Uterus (tissue), 4 donors: Measurements from ENCODE around the gene KLK12. TPM values are rescaled to one million over a fixed set of nuclear protein-coding genes. Genes with fewer than 3 reads are reported as not detected.

ENCODE experiments used
- DNase-seq, 2 donors: peaks; one replicate each; pipeline ENCODE4 v3.0.0-alpha.2; 2019 to 2020
- H3K27ac ChIP-seq, 2 donors: fragments of 200-600 bp; sonication (generic); 1 replicate in 1 of 2; 2 replicates in 1 of 2; pipeline ENCODE4 v1.5.1; 2016 to 2018
- H3K27me3 ChIP-seq, 2 donors: fragments of 200-600 bp; sonication (generic); one replicate each; pipeline ENCODE4 v1.5.1; 2018 to 2019; ENCODE audit warnings: control low read depth in 1 of 2
- H3K36me3 ChIP-seq, 2 donors: fragments of 200-600 bp; sonication (generic); one replicate each; pipeline ENCODE4 v1.5.1; 2019; ENCODE audit warnings: control low read depth in 1 of 2
- H3K4me1 ChIP-seq, 2 donors: fragments of 200-600 bp; sonication (generic); one replicate each; pipeline ENCODE4 v1.5.1; 2018 to 2019; ENCODE audit warnings: control low read depth in 1 of 2
- H3K4me3 ChIP-seq, 2 donors: fragments of 200-600 bp; sonication (generic); 1 replicate in 1 of 2; 2 replicates in 1 of 2; pipeline ENCODE4 v1.5.1; 2018 to 2019; ENCODE audit warnings: mild to moderate bottlenecking in 1 of 2
- H3K9me3 ChIP-seq, 2 donors: fragments of 200-600 bp; sonication (generic); one replicate each; pipeline ENCODE4 v1.5.1; 2019; ENCODE audit warnings: control low read depth in 1 of 2
- POLR2A ChIP-seq, 2 donors: fragments of 450-650 bp; IDR thresholded peaks; one replicate each; pipeline ENCODE4 v1.6.1; 2016; ENCODE audit warnings: antibody characterized with exemption in 2 of 2, mild to moderate bottlenecking in 1 of 2, moderate library complexity in 1 of 2
- intact Hi-C: fragments of 100-400 bp; cut with DNase I; formaldehyde crosslinking; loops from one replicate; pipeline ENCODE4 v1.15.1; 2023; ENCODE audit warnings: low total_unique reads
- total RNA-seq, 4 donors: library from RNA; depleted of rRNA in 3 of 4; stranded (reverse); fragments of >200 nt in 3 of 4; gene quantifications; one replicate each; pipeline versions ENCODE4 v1.1.0 to v1.2.4, GENCODE V29; 2014 to 2023
- TF ChIP-seq, protein P1 (sequence below), 4 experiments: fragments of 200-600 bp in 2 of 4; fragments of 450-650 bp in 2 of 4; sonication (generic) in 2 of 4; IDR thresholded peaks; one replicate each; pipeline ENCODE4 v1.5.1; 2016 to 2019; ENCODE audit warnings: antibody characterized with exemption in 4 of 4, mild to moderate bottlenecking in 2 of 4, moderate library complexity in 1 of 4
- donor health status: DM: yes; HTN: yes; CAD: no.

Gene KLK12
- total RNA-seq, 4 donors from 2014 or later: not detected

DNA sequence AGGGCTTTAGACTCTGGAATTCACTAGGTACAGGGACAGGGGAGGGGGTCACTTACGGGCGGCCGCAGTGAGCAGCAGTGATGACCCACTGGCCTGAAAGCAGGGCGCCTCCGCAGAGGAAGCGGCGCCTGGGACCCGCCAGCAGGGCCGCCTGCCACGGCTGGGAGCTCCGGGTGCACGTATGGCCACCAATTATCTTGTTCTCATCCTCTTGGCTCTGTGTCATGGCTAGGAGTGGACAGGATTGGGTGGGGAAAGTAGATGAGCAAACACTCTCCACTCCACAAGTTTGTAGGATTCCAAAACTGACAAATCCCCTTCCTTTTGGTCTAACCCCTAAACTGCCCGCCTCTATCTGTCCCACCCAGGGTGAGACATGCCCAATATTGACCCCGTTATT is 46.7 kb upstream of the KLK12 start:
- DNase-seq: no peak
- H3K27ac ChIP-seq: no peak overlapping the region
- H3K27me3 ChIP-seq: no peaks in the 10 kb centered on the region
- H3K9me3 ChIP-seq: no peaks in the 10 kb centered on the region
- H3K36me3 ChIP-seq: no peaks in the 10 kb centered on the region
- TF ChIP-seq POLR2A (IDR thresholded peaks at IDR 0.05): no peak
- TF ChIP-seq, protein P1, sequence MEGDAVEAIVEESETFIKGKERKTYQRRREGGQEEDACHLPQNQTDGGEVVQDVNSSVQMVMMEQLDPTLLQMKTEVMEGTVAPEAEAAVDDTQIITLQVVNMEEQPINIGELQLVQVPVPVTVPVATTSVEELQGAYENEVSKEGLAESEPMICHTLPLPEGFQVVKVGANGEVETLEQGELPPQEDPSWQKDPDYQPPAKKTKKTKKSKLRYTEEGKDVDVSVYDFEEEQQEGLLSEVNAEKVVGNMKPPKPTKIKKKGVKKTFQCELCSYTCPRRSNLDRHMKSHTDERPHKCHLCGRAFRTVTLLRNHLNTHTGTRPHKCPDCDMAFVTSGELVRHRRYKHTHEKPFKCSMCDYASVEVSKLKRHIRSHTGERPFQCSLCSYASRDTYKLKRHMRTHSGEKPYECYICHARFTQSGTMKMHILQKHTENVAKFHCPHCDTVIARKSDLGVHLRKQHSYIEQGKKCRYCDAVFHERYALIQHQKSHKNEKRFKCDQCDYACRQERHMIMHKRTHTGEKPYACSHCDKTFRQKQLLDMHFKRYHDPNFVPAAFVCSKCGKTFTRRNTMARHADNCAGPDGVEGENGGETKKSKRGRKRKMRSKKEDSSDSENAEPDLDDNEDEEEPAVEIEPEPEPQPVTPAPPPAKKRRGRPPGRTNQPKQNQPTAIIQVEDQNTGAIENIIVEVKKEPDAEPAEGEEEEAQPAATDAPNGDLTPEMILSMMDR (IDR thresholded peaks at IDR 0.05): no peak
- H3K4me1 ChIP-seq: no peaks in the 10 kb centered on the region
- intact Hi-C loops: no loop called here
- no peak overlapping the region for H3K4me3 ChIP-seq

GRCh38 chr19:51079481-51080110 is 44.8 kb upstream of the KLK12 start:
- H3K4me3 ChIP-seq: no peak overlapping the region
- no peaks in the 10 kb centered on the region for H3K4me1 ChIP-seq
- no peak for DNase-seq
- intact Hi-C loops: no loop called here
- H3K36me3 ChIP-seq: no peaks in the 10 kb centered on the region
- no peak for TF ChIP-seq POLR2A (IDR thresholded peaks at IDR 0.05)
- no peaks in the 10 kb centered on the region for H3K9me3 ChIP-seq
- no peak overlapping the region for H3K27ac ChIP-seq
- no peaks in the 10 kb centered on the region for H3K27me3 ChIP-seq

DNA sequence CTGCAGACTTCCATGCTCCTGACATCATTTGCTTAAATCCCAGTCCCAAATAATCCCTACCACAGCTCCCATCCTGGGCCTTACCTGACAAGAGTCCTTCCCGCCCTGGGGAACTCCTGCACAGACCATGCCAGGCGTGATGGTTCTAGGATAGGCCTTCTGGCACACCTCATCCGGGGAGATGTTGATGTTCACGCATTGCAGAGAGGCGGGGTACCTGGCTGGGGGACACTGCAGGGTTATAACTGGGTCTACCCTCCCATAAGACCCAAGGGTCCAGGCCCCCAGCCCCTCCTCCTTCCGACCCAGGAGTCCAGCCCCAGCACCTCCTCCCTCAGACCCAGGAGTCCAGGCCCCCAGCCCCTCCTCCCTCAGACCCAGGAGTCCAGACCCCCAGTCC is 43.9 kb upstream of the KLK12 start:
- intact Hi-C loops: no loop called here
- no peak for TF ChIP-seq POLR2A (IDR thresholded peaks at IDR 0.05)
- TF ChIP-seq, protein P1 (IDR thresholded peaks at IDR 0.05): no peak
- no peaks in the 10 kb centered on the region for H3K27me3 ChIP-seq

DNA sequence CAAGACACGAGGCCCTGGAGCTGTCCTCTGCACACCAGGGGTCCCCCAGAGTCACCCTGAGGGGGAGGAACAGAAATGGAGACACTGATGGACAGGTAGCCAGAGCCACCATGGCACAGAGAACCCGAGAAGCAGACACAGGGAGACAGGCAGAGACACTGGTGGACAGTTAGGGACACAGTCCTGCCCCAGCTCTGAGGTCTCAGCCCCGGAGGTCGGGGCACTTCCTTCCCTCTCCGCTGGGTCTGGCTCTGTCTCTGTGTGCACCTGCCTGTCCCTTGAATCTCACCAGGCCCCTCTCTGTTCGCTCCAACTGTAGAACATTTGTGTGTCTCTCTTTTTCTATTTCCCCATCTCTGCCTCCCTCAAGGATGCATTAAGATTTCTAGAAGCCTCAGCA is 43.3 kb upstream of the KLK12 start:
- intact Hi-C loops: no loop called here
- no peaks in the 10 kb centered on the region for H3K4me1 ChIP-seq
- DNase-seq: no peak
- no peak overlapping the region for H3K27ac ChIP-seq
- H3K9me3 ChIP-seq: peaks cover 0 to 6% of the 10 kb centered on the region in 2 donors
- no peaks in the 10 kb centered on the region for H3K27me3 ChIP-seq
- no peaks in the 10 kb centered on the region for H3K36me3 ChIP-seq
- no peak overlapping the region for H3K4me3 ChIP-seq
- no peak for TF ChIP-seq POLR2A (IDR thresholded peaks at IDR 0.05)
- TF ChIP-seq, protein P1 (IDR thresholded peaks at IDR 0.05): no peak

More for the DNA sequence above, 43.9 kb upstream of the KLK12 start:
- Histone ChIP-seq H3K4me1 (no peaks in the 10 kb centered on the region), H3K4me3 (no peak overlapping the region), H3K9me3 (peaks cover 0 to 1% of the 10 kb centered on the region in 2 donors), H3K36me3 (no peaks in the 10 kb centered on the region), H3K27ac (no peak overlapping the region)
- no peak for DNase-seq

GRCh38 chr19:51076631-51077213 is 41.9 kb upstream of the KLK12 start:
- Histone ChIP-seq H3K9me3 (peaks cover 0 to 6% of the 10 kb centered on the region in 2 donors), H3K4me3 (no peak overlapping the region), H3K27ac (no peak overlapping the region), H3K4me1 (no peaks in the 10 kb centered on the region), H3K36me3 (no peaks in the 10 kb centered on the region), H3K27me3 (no peaks in the 10 kb centered on the region)
- no peak for DNase-seq
- no peak for TF ChIP-seq POLR2A (IDR thresholded peaks at IDR 0.05)
- TF ChIP-seq, protein P1 (IDR thresholded peaks at IDR 0.05): no peak
- intact Hi-C loops: no loop called here
